IMR-90 (cell line): ENCODE data around the gene ASTN2. TPM values are rescaled to one million over a fixed set of nuclear protein-coding genes. Genes with fewer than 3 reads are reported as not detected.

Experiments
- ATAC-seq: fragments of 200-7000 bp; cut with Tn5 transposase; 2 replicates; pipeline ENCODE4 v1.9.1; 2020; ENCODE audit warnings: low read depth, mild to moderate bottlenecking, moderate library complexity
- BruUV-seq: library from RNA; stranded (reverse); fragments of 400-500 nt; replicated peaks from 2 replicates; lab custom pipeline; 2021; lab: Mats Ljungman, UMichigan
- CTCF ChIA-PET: fragments of 300-600 bp; formaldehyde crosslinking; extraction: SDS; loops from one replicate; lab custom pipeline; 2021; ENCODE audit warnings: antibody characterized with exemption; lab: Yijun Ruan, JAX
- POLR2A ChIA-PET: fragments of 300-600 bp; sonication (Branson Sonifier 250); formaldehyde crosslinking; loops from one replicate; lab custom pipeline; 2022; ENCODE audit warnings: antibody characterized with exemption; ENCODE audit not compliant: unreplicated experiment; lab: Charles Lee
- DNase-seq: peaks from one replicate; pipeline ENCODE4 v3.0.0; 2013
- H2AFZ ChIP-seq: replicated peaks from 2 replicates; pipeline ENCODE3; 2013; ENCODE audit warnings: low read length, mild to moderate bottlenecking; ENCODE audit not compliant: poor library complexity
- H2AK5ac ChIP-seq: 2 replicates; pipeline ENCODE4 v1.6.1; 2013; ENCODE audit warnings: low read depth, low read length, inconsistent platforms
- H2AK9ac ChIP-seq: replicated peaks from 2 replicates; pipeline ENCODE3; 2013; ENCODE audit warnings: mild to moderate bottlenecking, low read depth, low read length, moderate library complexity; ENCODE audit not compliant: poor library complexity
- H2BK120ac ChIP-seq: 2 replicates; pipeline ENCODE4 v1.6.1; 2013; ENCODE audit warnings: low read depth, low read length, inconsistent platforms
- H2BK15ac ChIP-seq: 3 replicates; pipeline ENCODE4 v1.6.1; 2013; ENCODE audit warnings: low read depth, low read length, inconsistent platforms
- H2BK20ac ChIP-seq: 2 replicates; pipeline ENCODE4 v1.6.1; 2013; ENCODE audit warnings: low read depth, mild to moderate bottlenecking, inconsistent platforms, low read length, moderate library complexity
- H2BK5ac ChIP-seq: 2 replicates; pipeline ENCODE4 v1.6.1; 2013; ENCODE audit warnings: mild to moderate bottlenecking, low read depth, low read length, inconsistent platforms; ENCODE audit not compliant: poor library complexity, severe bottlenecking
- H3K14ac ChIP-seq: replicated peaks from 2 replicates; pipeline ENCODE4 v1.6.1; 2013; ENCODE audit warnings: low read depth, low read length, inconsistent platforms
- H3K18ac ChIP-seq: 2 replicates; pipeline ENCODE4 v1.6.1; 2013; ENCODE audit warnings: low read depth, low read length, control low read depth
- H3K23ac ChIP-seq: 2 replicates; pipeline ENCODE4 v1.6.1; 2013; ENCODE audit warnings: low read depth, low read length, inconsistent platforms
- H3K27ac ChIP-seq: 2 replicates; pipeline ENCODE4 v1.5.1; 2013; ENCODE audit warnings: mild to moderate bottlenecking, control low read depth, low read length; ENCODE audit not compliant: insufficient read depth
- H3K27me3 ChIP-seq: 2 replicates; pipeline ENCODE4 v1.6.1; 2013; ENCODE audit warnings: low read length; ENCODE audit not compliant: control insufficient read depth, insufficient read depth
- H3K36me3 ChIP-seq: 2 replicates; pipeline ENCODE4 v1.6.1; 2013; ENCODE audit warnings: low read length, mixed read lengths; ENCODE audit not compliant: control insufficient read depth, insufficient read depth
- H3K4ac ChIP-seq: 2 replicates; pipeline ENCODE4 v1.6.1; 2013; ENCODE audit warnings: low read depth, low read length, inconsistent platforms
- H3K4me1 ChIP-seq: 2 replicates; pipeline ENCODE4 v1.6.1; 2013; ENCODE audit warnings: low read length, mixed read lengths; ENCODE audit not compliant: control insufficient read depth, insufficient read depth
- H3K4me2 ChIP-seq: 2 replicates; pipeline ENCODE4 v1.6.1; 2013; ENCODE audit warnings: low read depth, mild to moderate bottlenecking, control low read depth, low read length, moderate library complexity
- H3K4me3 ChIP-seq: 2 replicates; pipeline ENCODE4 v1.5.1; 2013; ENCODE audit warnings: low read depth, mild to moderate bottlenecking, control low read depth, low read length, moderate library complexity; ENCODE audit not compliant: insufficient read depth
- H3K56ac ChIP-seq: 2 replicates; pipeline ENCODE4 v1.6.1; 2013; ENCODE audit warnings: low read length, inconsistent platforms; ENCODE audit not compliant: insufficient read depth; ENCODE audit errors: extremely low read depth
- H3K79me1 ChIP-seq, 2 experiments: 2 replicates each; pipeline ENCODE4 v1.6.1; 2013; ENCODE audit warnings: low read length in 2 of 2, inconsistent platforms in 1 of 2, low read depth in 1 of 2
- H3K9ac ChIP-seq: 2 replicates; pipeline ENCODE4 v1.6.1; 2013; ENCODE audit warnings: low read depth, low read length, control low read depth
- H3K9me1 ChIP-seq: 2 replicates; pipeline ENCODE4 v1.6.1; 2013; ENCODE audit warnings: low read length, inconsistent platforms; ENCODE audit not compliant: insufficient read depth
- H3K9me3 ChIP-seq: 2 replicates; pipeline ENCODE4 v1.6.1; 2013; ENCODE audit warnings: low read length; ENCODE audit not compliant: control insufficient read depth, insufficient read depth
- H4K20me1 ChIP-seq: 2 replicates; pipeline ENCODE4 v1.6.1; 2013; ENCODE audit warnings: low read length, inconsistent platforms; ENCODE audit not compliant: insufficient read depth
- H4K5ac ChIP-seq: 2 replicates; pipeline ENCODE4 v1.6.1; 2013; ENCODE audit warnings: mild to moderate bottlenecking, low read depth, low read length, control low read depth
- H4K8ac ChIP-seq, 2 experiments: 2 replicates each; pipeline ENCODE4 v1.6.1; 2013; ENCODE audit warnings: low read depth in 2 of 2, low read length in 2 of 2, control low read depth in 1 of 2, inconsistent platforms in 1 of 2
- H4K91ac ChIP-seq: 2 replicates; pipeline ENCODE4 v1.6.1; 2013; ENCODE audit warnings: low read depth, low read length, inconsistent platforms; ENCODE audit not compliant: insufficient read depth
- BHLHE40 ChIP-seq: fragments of 150-350 bp; IDR thresholded peaks from 2 replicates; pipeline ENCODE4 v1.6.1; 2016; ENCODE audit warnings: mild to moderate bottlenecking, low read depth, low read length
- CEBPB ChIP-seq: IDR thresholded peaks from 2 replicates; pipeline ENCODE4 v1.6.1; 2012; ENCODE audit warnings: low read depth, low read length, improper control_type of control experiment
- CHD1 ChIP-seq: IDR thresholded peaks from 2 replicates; pipeline ENCODE4 v1.6.1; 2012; ENCODE audit warnings: low read depth, low read length, improper control_type of control experiment
- FOS ChIP-seq: fragments of 150-350 bp; IDR thresholded peaks from 2 replicates; pipeline ENCODE4 v1.6.1; 2016; ENCODE audit warnings: low read depth, low read length
- MAFK ChIP-seq: IDR thresholded peaks from 2 replicates; pipeline ENCODE4 v1.6.1; 2012; ENCODE audit warnings: low read depth, low read length, improper control_type of control experiment
- MAZ ChIP-seq: IDR thresholded peaks from 2 replicates; pipeline ENCODE4 v1.6.1; 2012; ENCODE audit warnings: low read depth, mild to moderate bottlenecking, low read length, improper control_type of control experiment, moderate library complexity, borderline replicate concordance
- MXI1 ChIP-seq: IDR thresholded peaks from 2 replicates; pipeline ENCODE4 v1.6.1; 2012; ENCODE audit warnings: low read depth, mild to moderate bottlenecking, low read length, moderate library complexity, borderline replicate concordance
- NFE2L2 ChIP-seq: fragments of 150-350 bp; IDR thresholded peaks from 2 replicates; pipeline ENCODE4 v1.6.1; 2016; ENCODE audit warnings: low read depth, mild to moderate bottlenecking, low read length
- POLR2A ChIP-seq: IDR thresholded peaks from 2 replicates; pipeline ENCODE4 v1.6.1; 2012; ENCODE audit warnings: mild to moderate bottlenecking, low read depth, low read length
- RAD21 ChIP-seq: IDR thresholded peaks from 2 replicates; pipeline ENCODE4 v1.6.1; 2012; ENCODE audit warnings: low read length, improper control_type of control experiment
- RCOR1 ChIP-seq: IDR thresholded peaks from 2 replicates; pipeline ENCODE4 v1.6.1; 2012; ENCODE audit warnings: mild to moderate bottlenecking, low read length, improper control_type of control experiment; ENCODE audit not compliant: insufficient replicate concordance
- RFX5 ChIP-seq: IDR thresholded peaks from 2 replicates; pipeline ENCODE4 v1.8.0; 2012; ENCODE audit warnings: low read depth, mild to moderate bottlenecking, low read length, moderate library complexity
- SMC3 ChIP-seq: fragments of 150-350 bp; IDR thresholded peaks from 2 replicates; pipeline ENCODE4 v1.6.1; 2016; ENCODE audit warnings: low read depth, mild to moderate bottlenecking, antibody characterized with exemption, low read length, moderate library complexity
- WGBS, 2 experiments: methylation state at CpG; one replicate each; pipeline versions ENCODE4 v1.1.5 to v1.1.7; 2013; ENCODE audit warnings: missing lambda C conversion rate in 2 of 2; ENCODE audit not compliant: insufficient read length in 1 of 2; ENCODE audit errors: extremely low coverage in 2 of 2; 5-methylcytosine and 5-hydroxymethylcytosine counted together
- dilution Hi-C: fragments of 300-500 bp; cut with HindIII; formaldehyde crosslinking; loops from one replicate; pipeline ENCODE4 v1.14.3; 2018; ENCODE audit warnings: low sequenced_read_pairs; ENCODE audit not compliant: unreplicated experiment
- in situ Hi-C: fragments of 300-500 bp; cut with MboI; formaldehyde crosslinking; loops from 3 replicates; pipeline ENCODE4 v1.14.3; 2019; ENCODE audit warnings: low sequenced_read_pairs, inconsistent platforms, mixed read lengths
- intact Hi-C: fragments of 100-400 bp; cut with micrococcal nuclease; formaldehyde crosslinking; loops from 2 replicates; pipeline ENCODE4 v1.10.0; 2022
- polyA plus RNA-seq, 3 experiments: library from polyadenylated mRNA; depleted of rRNA; stranded (reverse); fragments of >200 nt; gene quantifications; 2 replicates each; pipeline ENCODE4 v1.2.3, GENCODE V29; 2012; ENCODE audit warnings: low replicate concordance in 1 of 3
- total RNA-seq: library from RNA; depleted of rRNA; stranded (reverse); fragments of >200 nt; gene quantifications from 2 replicates; pipeline ENCODE4 v1.2.3, GENCODE V29; 2012
- TF ChIP-seq, protein P1 (sequence below): fragments of 150-350 bp; IDR thresholded peaks from 2 replicates; pipeline ENCODE4 v1.6.1; 2016; ENCODE audit warnings: low read depth, mild to moderate bottlenecking, low read length, moderate library complexity, borderline replicate concordance
- TF ChIP-seq, protein P2 (sequence below): fragments of 150-350 bp; IDR thresholded peaks from 2 replicates; pipeline ENCODE4 v1.6.1; 2017; ENCODE audit warnings: mild to moderate bottlenecking, antibody characterized with exemption, low read length, low read depth

Gene ASTN2
- total and polyA plus RNA-seq, 2 of the 4 experiments (the other 2 are of a cell fraction): 3.8 to 6.8 TPM

DNA sequence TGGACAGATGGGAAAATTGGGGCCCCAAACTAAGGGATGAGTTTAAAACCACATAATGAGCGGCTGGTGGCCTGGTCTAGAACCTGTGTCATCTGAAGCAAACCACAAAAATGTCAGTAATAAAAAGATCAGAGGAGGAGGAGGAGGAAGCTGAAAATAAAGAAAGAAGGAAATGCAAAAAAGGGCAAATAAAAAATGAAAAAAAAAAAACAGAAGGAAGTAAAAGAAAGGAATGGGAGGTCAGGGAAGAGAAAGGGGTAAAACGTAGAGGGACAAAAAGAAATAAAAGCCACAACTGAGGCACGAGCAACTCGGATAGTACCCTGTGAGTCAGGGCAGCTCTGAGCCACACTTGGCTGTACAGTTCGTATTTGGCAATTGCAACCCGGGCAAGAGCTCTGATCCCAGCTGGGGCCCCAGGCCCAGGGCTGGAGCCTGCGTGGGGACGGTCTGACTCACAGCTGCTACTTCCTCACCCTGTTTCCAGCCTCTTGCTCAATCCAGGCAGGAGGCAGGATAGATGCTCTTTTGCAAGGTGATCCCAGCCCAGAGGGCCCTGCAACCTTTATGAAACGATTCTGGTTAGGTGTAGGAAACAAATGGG lies 865.7 kb downstream of the ASTN2 start:
- 0% methylated on average over 3 of the region's 9 CpGs; no CpG with 5 or more reads in 1 of the 2 experiments for WGBS, 2 experiments
- ChIA-PET POLR2A (interaction anchor here (0.5 to 0.7 kb wide), 2 partner anchors 15 to 19 kb away, joined by 3 read pairs; no protein-coding TSS in a partner anchor), CTCF (interaction anchor here (1.2 kb wide), 1 partner anchor 22 kb away, joined by 6 read pairs; no protein-coding TSS in a partner anchor)
- H3K18ac ChIP-seq: peak overlapping the region; percentile 15; the same call in 1 of the 2 replicates
- BruUV-seq: no TSS peak
- no peak overlapping the region for H3K23ac ChIP-seq
- no peak overlapping the region for H3K56ac ChIP-seq
- no peak overlapping the region for H3K4me3 ChIP-seq
- peak overlapping the region; percentile 14 for H2BK5ac ChIP-seq
- peak overlapping the region; percentile 54 for H2AK5ac ChIP-seq
- ATAC-seq (peak; percentile 97), DNase-seq (peak; percentile 97)
- dilution Hi-C loops (no loop called here), intact Hi-C loops (no loop called here), in situ Hi-C loops (no loop called here)
- H3K27me3 ChIP-seq: no peaks in the 10 kb centered on the region
- H2BK20ac ChIP-seq: peak overlapping the region; percentile 37
- H2AFZ ChIP-seq: peak overlapping the region; percentile 16
- H3K9me3 ChIP-seq: no peaks in the 10 kb centered on the region
- H4K91ac ChIP-seq: peak overlapping the region; percentile 14; the same call in 1 of the 2 replicates
- peak overlapping the region; percentile 35; the same call in 1 of the 2 replicates for H3K27ac ChIP-seq
- H4K5ac ChIP-seq: no peak overlapping the region
- H4K20me1 ChIP-seq: no peaks in the 10 kb centered on the region
- peak overlapping the region in 1 of 2 experiments; percentile 54; a peak in 2 of 4 replicates for H4K8ac ChIP-seq
- H3K14ac ChIP-seq: peak overlapping the region; percentile 24
- 0 out of 3 replicates have a peak overlapping the region, but pooled peaks have one; percentile 60 for H2BK15ac ChIP-seq
- no peak overlapping the region; the same call in 1 of the 2 replicates for H3K4me2 ChIP-seq
- no peaks in the 10 kb centered on the region; the same call in 1 of the 2 replicates for H3K9me1 ChIP-seq
- H2AK9ac ChIP-seq: no peak overlapping the region
- H3K4ac ChIP-seq: peak overlapping the region; percentile 43
- no peaks in the 10 kb centered on the region for H3K79me1 ChIP-seq
- H3K9ac ChIP-seq: no peak overlapping the region
- H2BK120ac ChIP-seq: peak overlapping the region; percentile 66
- H3K36me3 ChIP-seq: no peaks in the 10 kb centered on the region
- peaks cover 20% of the 10 kb centered on the region for H3K4me1 ChIP-seq
- TF ChIP-seq MAZ (peak; percentile 47; the same call in 1 of the 2 replicates), CEBPB (peak; percentile 100), BHLHE40 (peak; percentile 82), MXI1 (0 out of 2 replicates have a peak, but pooled peaks have one; percentile 19), POLR2A (no peak), RAD21 (peak; percentile 30), FOS (peak; percentile 89), MAFK (0 out of 2 replicates have a peak, but pooled peaks have one; percentile 1), RFX5 (no peak), SMC3 (no peak), RCOR1 (peak; percentile 74), CHD1 (no peak), NFE2L2 (peak; percentile 7; the same call in 1 of the 2 replicates)
- TF ChIP-seq, protein P1, sequence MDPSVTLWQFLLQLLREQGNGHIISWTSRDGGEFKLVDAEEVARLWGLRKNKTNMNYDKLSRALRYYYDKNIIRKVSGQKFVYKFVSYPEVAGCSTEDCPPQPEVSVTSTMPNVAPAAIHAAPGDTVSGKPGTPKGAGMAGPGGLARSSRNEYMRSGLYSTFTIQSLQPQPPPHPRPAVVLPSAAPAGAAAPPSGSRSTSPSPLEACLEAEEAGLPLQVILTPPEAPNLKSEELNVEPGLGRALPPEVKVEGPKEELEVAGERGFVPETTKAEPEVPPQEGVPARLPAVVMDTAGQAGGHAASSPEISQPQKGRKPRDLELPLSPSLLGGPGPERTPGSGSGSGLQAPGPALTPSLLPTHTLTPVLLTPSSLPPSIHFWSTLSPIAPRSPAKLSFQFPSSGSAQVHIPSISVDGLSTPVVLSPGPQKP: no peak
- TF ChIP-seq, protein P2, sequence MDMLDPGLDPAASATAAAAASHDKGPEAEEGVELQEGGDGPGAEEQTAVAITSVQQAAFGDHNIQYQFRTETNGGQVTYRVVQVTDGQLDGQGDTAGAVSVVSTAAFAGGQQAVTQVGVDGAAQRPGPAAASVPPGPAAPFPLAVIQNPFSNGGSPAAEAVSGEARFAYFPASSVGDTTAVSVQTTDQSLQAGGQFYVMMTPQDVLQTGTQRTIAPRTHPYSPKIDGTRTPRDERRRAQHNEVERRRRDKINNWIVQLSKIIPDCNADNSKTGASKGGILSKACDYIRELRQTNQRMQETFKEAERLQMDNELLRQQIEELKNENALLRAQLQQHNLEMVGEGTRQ: no peak
